K562 (cell line): ENCODE results near the gene GPC3.

Experiments used
- CBFB ChIP-seq: sonication (generic); formaldehyde crosslinking; IDR thresholded peaks from 2 replicates; pipeline ENCODE4 v1.4.0; 2020; ENCODE audit warnings: mild to moderate bottlenecking, missing genetic modification reagents
- CTBP1 ChIP-seq: fragments of 450-650 bp; IDR thresholded peaks from 2 replicates; pipeline ENCODE4 v1.6.1; 2016; ENCODE audit warnings: borderline replicate concordance
- HNRNPL ChIP-seq: fragments of 200-400 bp; formaldehyde crosslinking; IDR thresholded peaks from 2 replicates; pipeline ENCODE4 v1.6.1; 2017; ENCODE audit warnings: low read depth, mild to moderate bottlenecking, low read length
- RAD51 ChIP-seq: fragments of 450-650 bp; IDR thresholded peaks from 2 replicates; pipeline ENCODE4 v1.7.1; 2016; ENCODE audit warnings: low read depth, mild to moderate bottlenecking, borderline replicate concordance
- SNIP1 ChIP-seq: fragments of 450-650 bp; IDR thresholded peaks from 2 replicates; pipeline ENCODE4 v1.7.1; 2017; ENCODE audit warnings: low read depth, mild to moderate bottlenecking
- SPI1 ChIP-seq: IDR thresholded peaks from 2 replicates; pipeline ENCODE4 v1.6.1; 2011; ENCODE audit warnings: low read depth, low read length, control low read depth, borderline replicate concordance
- ZEB2 ChIP-seq: fragments of 450-650 bp; IDR thresholded peaks from 2 replicates; pipeline ENCODE4 v1.6.1; 2016
- ZNF785 ChIP-seq: fragments of 250-450 bp; sonication (Bioruptor Pico); IDR thresholded peaks from 2 replicates; pipeline ENCODE4 v1.4.0; 2020; ENCODE audit warnings: mild to moderate bottlenecking
- TF ChIP-seq, protein P1 (sequence below), 2 experiments: fragments of 450-650 bp; formaldehyde crosslinking in 1 of 2; IDR thresholded peaks; 2 replicates each; pipeline versions ENCODE4 v1.4.0 to v1.6.1; 2014 to 2020; ENCODE audit warnings: mild to moderate bottlenecking in 2 of 2, borderline replicate concordance in 1 of 2, low read depth in 1 of 2
- TF ChIP-seq, protein P2 (sequence below), 3 experiments: IDR thresholded peaks in 2 of 3; conservative IDR thresholded peaks in 1 of 3; 2 replicates each; pipeline ENCODE4 v1.5.1; 2011 to 2012; ENCODE audit warnings: low read length in 3 of 3, mild to moderate bottlenecking in 3 of 3, control low read depth in 2 of 3, improper control_type of control experiment in 1 of 3, inconsistent platforms in 1 of 3, low read depth in 1 of 3, mixed read lengths in 1 of 3, moderate library complexity in 1 of 3; ENCODE audit not compliant: insufficient read depth in 2 of 3
- TF ChIP-seq, protein P3 (sequence below): fragments of 250-450 bp; sonication (Bioruptor Pico); IDR thresholded peaks from 2 replicates; pipeline ENCODE4 v1.4.0; 2020; ENCODE audit warnings: mild to moderate bottlenecking, moderate library complexity
- TF ChIP-seq, protein P4 (sequence below): sonication (generic); formaldehyde crosslinking; IDR thresholded peaks from 2 replicates; pipeline ENCODE4 v1.5.0; 2020; ENCODE audit warnings: missing genetic modification reagents
- TF ChIP-seq, protein P5 (sequence below): fragments of 250-450 bp; sonication (Bioruptor Pico); IDR thresholded peaks from 2 replicates; pipeline ENCODE4 v1.5.0; 2020; ENCODE audit warnings: mild to moderate bottlenecking, borderline replicate concordance

DNA sequence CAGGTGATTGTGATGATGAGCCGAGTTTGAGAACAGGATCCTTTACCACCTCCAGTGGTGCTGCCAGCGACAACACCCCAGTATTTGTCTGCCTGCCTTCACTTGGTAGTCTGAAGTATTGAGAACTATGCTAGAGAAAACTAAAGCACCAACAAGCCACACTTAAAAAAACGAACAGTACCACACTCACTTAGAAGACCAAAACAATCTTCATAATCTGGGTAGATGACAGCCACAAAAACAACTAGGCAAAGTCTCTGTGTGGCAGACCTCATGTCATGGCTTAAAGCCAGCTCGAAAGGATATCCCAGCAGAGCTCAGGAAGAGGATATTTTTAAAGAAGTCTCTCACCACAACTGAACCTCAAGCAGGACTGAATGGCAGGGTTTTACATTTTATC lies 236.0 kb downstream of the GPC3 start:
- TF ChIP-seq SNIP1 (no peak), CTBP1 (no peak), SPI1 (no peak), HNRNPL (no peak), RAD51 (no peak), ZNF785 (CRISPR knock-in tag) (no peak), CBFB (CRISPR knock-in tag) (no peak), ZEB2 (no peak)
- TF ChIP-seq, protein P1, sequence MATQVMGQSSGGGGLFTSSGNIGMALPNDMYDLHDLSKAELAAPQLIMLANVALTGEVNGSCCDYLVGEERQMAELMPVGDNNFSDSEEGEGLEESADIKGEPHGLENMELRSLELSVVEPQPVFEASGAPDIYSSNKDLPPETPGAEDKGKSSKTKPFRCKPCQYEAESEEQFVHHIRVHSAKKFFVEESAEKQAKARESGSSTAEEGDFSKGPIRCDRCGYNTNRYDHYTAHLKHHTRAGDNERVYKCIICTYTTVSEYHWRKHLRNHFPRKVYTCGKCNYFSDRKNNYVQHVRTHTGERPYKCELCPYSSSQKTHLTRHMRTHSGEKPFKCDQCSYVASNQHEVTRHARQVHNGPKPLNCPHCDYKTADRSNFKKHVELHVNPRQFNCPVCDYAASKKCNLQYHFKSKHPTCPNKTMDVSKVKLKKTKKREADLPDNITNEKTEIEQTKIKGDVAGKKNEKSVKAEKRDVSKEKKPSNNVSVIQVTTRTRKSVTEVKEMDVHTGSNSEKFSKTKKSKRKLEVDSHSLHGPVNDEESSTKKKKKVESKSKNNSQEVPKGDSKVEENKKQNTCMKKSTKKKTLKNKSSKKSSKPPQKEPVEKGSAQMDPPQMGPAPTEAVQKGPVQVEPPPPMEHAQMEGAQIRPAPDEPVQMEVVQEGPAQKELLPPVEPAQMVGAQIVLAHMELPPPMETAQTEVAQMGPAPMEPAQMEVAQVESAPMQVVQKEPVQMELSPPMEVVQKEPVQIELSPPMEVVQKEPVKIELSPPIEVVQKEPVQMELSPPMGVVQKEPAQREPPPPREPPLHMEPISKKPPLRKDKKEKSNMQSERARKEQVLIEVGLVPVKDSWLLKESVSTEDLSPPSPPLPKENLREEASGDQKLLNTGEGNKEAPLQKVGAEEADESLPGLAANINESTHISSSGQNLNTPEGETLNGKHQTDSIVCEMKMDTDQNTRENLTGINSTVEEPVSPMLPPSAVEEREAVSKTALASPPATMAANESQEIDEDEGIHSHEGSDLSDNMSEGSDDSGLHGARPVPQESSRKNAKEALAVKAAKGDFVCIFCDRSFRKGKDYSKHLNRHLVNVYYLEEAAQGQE (IDR thresholded peaks at IDR 0.05; ENCODE audit: borderline replicate concordance) = no peak
- TF ChIP-seq, protein P1 (CRISPR knock-in tag; IDR thresholded peaks at IDR 0.05; ENCODE audit: low read depth) = no peak
- TF ChIP-seq, protein P2, sequence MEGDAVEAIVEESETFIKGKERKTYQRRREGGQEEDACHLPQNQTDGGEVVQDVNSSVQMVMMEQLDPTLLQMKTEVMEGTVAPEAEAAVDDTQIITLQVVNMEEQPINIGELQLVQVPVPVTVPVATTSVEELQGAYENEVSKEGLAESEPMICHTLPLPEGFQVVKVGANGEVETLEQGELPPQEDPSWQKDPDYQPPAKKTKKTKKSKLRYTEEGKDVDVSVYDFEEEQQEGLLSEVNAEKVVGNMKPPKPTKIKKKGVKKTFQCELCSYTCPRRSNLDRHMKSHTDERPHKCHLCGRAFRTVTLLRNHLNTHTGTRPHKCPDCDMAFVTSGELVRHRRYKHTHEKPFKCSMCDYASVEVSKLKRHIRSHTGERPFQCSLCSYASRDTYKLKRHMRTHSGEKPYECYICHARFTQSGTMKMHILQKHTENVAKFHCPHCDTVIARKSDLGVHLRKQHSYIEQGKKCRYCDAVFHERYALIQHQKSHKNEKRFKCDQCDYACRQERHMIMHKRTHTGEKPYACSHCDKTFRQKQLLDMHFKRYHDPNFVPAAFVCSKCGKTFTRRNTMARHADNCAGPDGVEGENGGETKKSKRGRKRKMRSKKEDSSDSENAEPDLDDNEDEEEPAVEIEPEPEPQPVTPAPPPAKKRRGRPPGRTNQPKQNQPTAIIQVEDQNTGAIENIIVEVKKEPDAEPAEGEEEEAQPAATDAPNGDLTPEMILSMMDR (IDR thresholded peaks at IDR 0.05 in 2 of 3, conservative IDR thresholded peaks at IDR 0.05 in 1 of 3; ENCODE audit: insufficient read depth in 2 of 3, low read depth in 1 of 3, low read length in 3 of 3) = no peak
- TF ChIP-seq, protein P3, sequence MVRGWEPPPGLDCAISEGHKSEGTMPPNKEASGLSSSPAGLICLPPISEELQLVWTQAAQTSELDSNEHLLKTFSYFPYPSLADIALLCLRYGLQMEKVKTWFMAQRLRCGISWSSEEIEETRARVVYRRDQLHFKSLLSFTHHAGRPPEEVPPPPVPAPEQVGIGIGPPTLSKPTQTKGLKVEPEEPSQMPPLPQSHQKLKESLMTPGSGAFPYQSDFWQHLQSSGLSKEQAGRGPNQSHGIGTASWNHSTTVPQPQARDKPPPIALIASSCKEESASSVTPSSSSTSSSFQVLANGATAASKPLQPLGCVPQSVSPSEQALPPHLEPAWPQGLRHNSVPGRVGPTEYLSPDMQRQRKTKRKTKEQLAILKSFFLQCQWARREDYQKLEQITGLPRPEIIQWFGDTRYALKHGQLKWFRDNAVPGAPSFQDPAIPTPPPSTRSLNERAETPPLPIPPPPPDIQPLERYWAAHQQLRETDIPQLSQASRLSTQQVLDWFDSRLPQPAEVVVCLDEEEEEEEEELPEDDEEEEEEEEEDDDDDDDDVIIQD (CRISPR knock-in tag) = no peak
- TF ChIP-seq, protein P4, sequence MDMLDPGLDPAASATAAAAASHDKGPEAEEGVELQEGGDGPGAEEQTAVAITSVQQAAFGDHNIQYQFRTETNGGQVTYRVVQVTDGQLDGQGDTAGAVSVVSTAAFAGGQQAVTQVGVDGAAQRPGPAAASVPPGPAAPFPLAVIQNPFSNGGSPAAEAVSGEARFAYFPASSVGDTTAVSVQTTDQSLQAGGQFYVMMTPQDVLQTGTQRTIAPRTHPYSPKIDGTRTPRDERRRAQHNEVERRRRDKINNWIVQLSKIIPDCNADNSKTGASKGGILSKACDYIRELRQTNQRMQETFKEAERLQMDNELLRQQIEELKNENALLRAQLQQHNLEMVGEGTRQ (CRISPR knock-in tag) = no peak
- TF ChIP-seq, protein P5, sequence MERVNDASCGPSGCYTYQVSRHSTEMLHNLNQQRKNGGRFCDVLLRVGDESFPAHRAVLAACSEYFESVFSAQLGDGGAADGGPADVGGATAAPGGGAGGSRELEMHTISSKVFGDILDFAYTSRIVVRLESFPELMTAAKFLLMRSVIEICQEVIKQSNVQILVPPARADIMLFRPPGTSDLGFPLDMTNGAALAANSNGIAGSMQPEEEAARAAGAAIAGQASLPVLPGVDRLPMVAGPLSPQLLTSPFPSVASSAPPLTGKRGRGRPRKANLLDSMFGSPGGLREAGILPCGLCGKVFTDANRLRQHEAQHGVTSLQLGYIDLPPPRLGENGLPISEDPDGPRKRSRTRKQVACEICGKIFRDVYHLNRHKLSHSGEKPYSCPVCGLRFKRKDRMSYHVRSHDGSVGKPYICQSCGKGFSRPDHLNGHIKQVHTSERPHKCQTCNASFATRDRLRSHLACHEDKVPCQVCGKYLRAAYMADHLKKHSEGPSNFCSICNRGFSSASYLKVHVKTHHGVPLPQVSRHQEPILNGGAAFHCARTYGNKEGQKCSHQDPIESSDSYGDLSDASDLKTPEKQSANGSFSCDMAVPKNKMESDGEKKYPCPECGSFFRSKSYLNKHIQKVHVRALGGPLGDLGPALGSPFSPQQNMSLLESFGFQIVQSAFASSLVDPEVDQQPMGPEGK (CRISPR knock-in tag) = no peak
